Measurements from ENCODE around the gene INTS6.

DNA sequence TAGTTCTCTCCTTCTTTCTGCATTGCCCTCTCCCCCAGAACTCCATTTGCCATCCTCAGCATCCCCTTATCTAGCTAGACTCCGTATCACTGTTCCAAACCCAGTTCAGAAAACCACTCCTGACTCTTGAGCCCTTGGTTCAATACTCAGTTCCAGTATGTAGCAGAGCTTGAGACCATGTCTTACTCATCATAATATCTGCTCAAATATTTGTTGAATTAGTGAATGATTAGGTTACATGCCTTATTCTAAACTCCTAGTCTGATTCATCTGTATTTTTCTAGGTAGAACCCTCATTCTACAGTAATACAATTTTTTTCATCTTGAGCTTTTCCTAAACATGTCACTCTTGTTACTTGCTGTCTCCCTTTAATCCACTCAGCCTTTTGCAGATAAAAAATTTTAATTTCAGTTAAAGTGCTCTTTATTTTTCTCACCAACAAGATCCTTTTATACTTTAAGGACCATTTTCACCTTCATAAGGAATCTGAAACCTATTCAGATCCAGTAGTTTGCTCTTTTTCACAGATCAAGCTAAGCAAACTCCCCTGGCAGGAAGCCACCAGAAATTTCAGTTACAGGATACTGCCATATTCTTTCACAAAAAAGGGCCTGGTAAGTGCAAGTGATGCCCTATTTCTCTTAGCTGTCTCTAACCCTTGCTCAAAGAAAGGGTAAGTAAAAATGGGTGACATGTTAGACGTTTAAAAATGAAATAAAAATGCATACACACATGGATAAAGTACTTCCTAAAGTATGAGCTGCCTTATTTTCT, 23.1 kb upstream of the INTS6 start:
- TF ChIP-seq EZH2 (IDR thresholded peaks at IDR 0.05; ENCODE audit: insufficient read depth, poor library complexity, severe bottlenecking) (no peak), EZH2phosphoT487 (IDR thresholded peaks at IDR 0.05; ENCODE audit: insufficient read depth, low read depth) (no peak)
